H1 (cell line): ENCODE data around the gene CDH10. TPM values are rescaled to one million over a fixed set of nuclear protein-coding genes. Genes with fewer than 3 reads are reported as not detected.

Experiments
- CTCF ChIA-PET: fragments of 300-600 bp; sonication (Branson Sonifier 250); formaldehyde crosslinking; loops from one replicate; lab custom pipeline; 2021; ENCODE audit not compliant: partially characterized antibody; lab: Charles Lee
- POLR2A ChIA-PET: fragments of 300-600 bp; sonication (Branson Sonifier 250); formaldehyde crosslinking; loops from one replicate; lab custom pipeline; 2021; ENCODE audit warnings: inconsistent platforms; ENCODE audit not compliant: partially characterized antibody; lab: Charles Lee
- DNase-seq, 2 experiments: peaks; one replicate each; pipeline versions ENCODE4 v3.0.0 to v3.0.0-alpha.2; 2010 to 2022; ENCODE audit warnings: low spot score in 2 of 2, low read depth in 1 of 2, mixed read lengths in 1 of 2
- FAIRE-seq: peaks from 2 replicates; lab custom pipeline; 2011; peaks lifted over from hg19 to GRCh38; lab: Jason Lieb, UNC
- H2AFZ ChIP-seq: 2 replicates; pipeline ENCODE4 v1.8.1; 2012; ENCODE audit warnings: low read length, inconsistent platforms
- H2AK5ac ChIP-seq: 2 replicates; pipeline ENCODE4 v1.6.1; 2013; ENCODE audit warnings: low read depth, low read length
- H2BK120ac ChIP-seq: replicated peaks from 2 replicates; pipeline ENCODE3; 2013; ENCODE audit warnings: low read depth, low read length, inconsistent platforms
- H2BK12ac ChIP-seq: 2 replicates; pipeline ENCODE4 v1.6.1; 2013; ENCODE audit warnings: low read depth, low read length
- H2BK15ac ChIP-seq: 2 replicates; pipeline ENCODE4 v1.6.1; 2013; ENCODE audit warnings: low read length
- H2BK20ac ChIP-seq: 2 replicates; pipeline ENCODE4 v1.6.1; 2013; ENCODE audit warnings: low read length
- H2BK5ac ChIP-seq: 2 replicates; pipeline ENCODE4 v1.6.1; 2013; ENCODE audit warnings: low read depth, low read length
- H3K14ac ChIP-seq: 2 replicates; pipeline ENCODE4 v1.6.1; 2013; ENCODE audit warnings: inconsistent platforms; ENCODE audit not compliant: insufficient read length
- H3K18ac ChIP-seq: 2 replicates; pipeline ENCODE4 v1.6.1; 2013; ENCODE audit warnings: low read length; ENCODE audit errors: extremely low read depth
- H3K23ac ChIP-seq: 2 replicates; pipeline ENCODE4 v1.6.1; 2013; ENCODE audit warnings: inconsistent platforms; ENCODE audit not compliant: insufficient read length
- H3K23me2 ChIP-seq: 2 replicates; pipeline ENCODE4 v1.6.1; 2013; ENCODE audit warnings: low read depth, low read length
- H3K27ac ChIP-seq: 2 replicates; pipeline ENCODE4 v1.6.1; 2011; ENCODE audit warnings: low read depth, low read length, inconsistent platforms
- H3K27me3 ChIP-seq, 4 experiments: replicated peaks in 1 of 4; 1 replicate in 1 of 4; 2 replicates in 3 of 4; pipeline versions ENCODE4 v1.6.1 to v1.8.1; 2011 to 2013; ENCODE audit warnings: low read length in 3 of 4, mild to moderate bottlenecking in 3 of 4, inconsistent platforms in 2 of 4, mixed read lengths in 2 of 4, moderate library complexity in 1 of 4; ENCODE audit not compliant: control insufficient read depth in 3 of 4, insufficient read depth in 3 of 4; ENCODE audit errors: extremely low read depth in 1 of 4
- H3K36me3 ChIP-seq, 4 experiments: 2 replicates each; pipeline versions ENCODE4 v1.6.1 to v1.8.1; 2011 to 2013; ENCODE audit warnings: mild to moderate bottlenecking in 4 of 4, low read length in 3 of 4, moderate library complexity in 2 of 4, control low read depth in 1 of 4, inconsistent platforms in 1 of 4; ENCODE audit not compliant: insufficient read depth in 4 of 4, control insufficient read depth in 2 of 4
- H3K4ac ChIP-seq: replicated peaks from 2 replicates; pipeline ENCODE3; 2013; ENCODE audit warnings: low read length, low read depth, mixed read lengths, inconsistent platforms; ENCODE audit not compliant: insufficient read length
- H3K4me1 ChIP-seq, 4 experiments: replicated peaks in 1 of 4; 1 replicate in 1 of 4; 2 replicates in 3 of 4; pipeline versions ENCODE4 v1.6.1 to v1.8.1; 2011 to 2013; ENCODE audit warnings: low read length in 3 of 4, inconsistent platforms in 2 of 4, mixed read lengths in 1 of 4; ENCODE audit not compliant: insufficient read depth in 4 of 4, control insufficient read depth in 3 of 4
- H3K4me2 ChIP-seq, 2 experiments: 2 replicates each; pipeline versions ENCODE4 v1.6.1 to v1.8.1; 2011 to 2013; ENCODE audit warnings: low read depth in 2 of 2, low read length in 2 of 2, control low read depth in 1 of 2, inconsistent platforms in 1 of 2, mild to moderate bottlenecking in 1 of 2; ENCODE audit not compliant: insufficient read depth in 1 of 2
- H3K4me3 ChIP-seq, 4 experiments: fragments of 200-600, 300-600 bp in 1 of 4; sonication (generic), shearing (Covaris generic), sonication (Bioruptor Twin) in 1 of 4; 2 replicates each; pipeline versions ENCODE4 v1.5.1 to v1.8.1; 2011 to 2016; ENCODE audit warnings: low read length in 4 of 4, low read depth in 3 of 4, control low read depth in 2 of 4, inconsistent platforms in 2 of 4, mild to moderate bottlenecking in 2 of 4, mixed read lengths in 1 of 4, moderate library complexity in 1 of 4; ENCODE audit not compliant: insufficient read depth in 2 of 4; ENCODE audit errors: extremely low read depth in 1 of 4
- H3K56ac ChIP-seq: replicated peaks from 2 replicates; pipeline ENCODE3; 2013; ENCODE audit warnings: low read depth, mild to moderate bottlenecking, mixed read lengths, low read length, inconsistent platforms; ENCODE audit not compliant: insufficient read length
- H3K79me1 ChIP-seq: 2 replicates; pipeline ENCODE4 v1.6.1; 2013; ENCODE audit warnings: low read depth, low read length, control low read depth
- H3K79me2 ChIP-seq, 2 experiments: 2 replicates each; pipeline versions ENCODE4 v1.6.1 to v1.8.1; 2012 to 2013; ENCODE audit warnings: low read length in 2 of 2, mild to moderate bottlenecking in 2 of 2, inconsistent platforms in 1 of 2; ENCODE audit not compliant: insufficient read depth in 2 of 2, control insufficient read depth in 1 of 2
- H3K9ac ChIP-seq, 4 experiments: replicated peaks in 1 of 4; 1 replicate in 1 of 4; 2 replicates in 3 of 4; pipeline versions ENCODE4 v1.6.1 to v1.8.1; 2011 to 2013; ENCODE audit warnings: low read depth in 3 of 4, low read length in 3 of 4, control low read depth in 2 of 4, mild to moderate bottlenecking in 2 of 4, moderate library complexity in 2 of 4, inconsistent platforms in 1 of 4; ENCODE audit errors: extremely low read depth in 1 of 4
- H3K9me3 ChIP-seq, 2 experiments: 2 replicates each; pipeline versions ENCODE4 v1.6.1 to v1.8.1; 2012 to 2013; ENCODE audit warnings: mild to moderate bottlenecking in 2 of 2, moderate library complexity in 2 of 2, control low read depth in 1 of 2, inconsistent platforms in 1 of 2, low read depth in 1 of 2, low read length in 1 of 2, mixed read lengths in 1 of 2; ENCODE audit not compliant: insufficient read depth in 2 of 2
- H4K20me1 ChIP-seq, 2 experiments: replicated peaks in 1 of 2; 2 replicates each; pipeline versions ENCODE3 to v1.8.1; 2011 to 2013; ENCODE audit warnings: inconsistent platforms in 2 of 2, low read length in 2 of 2, mild to moderate bottlenecking in 1 of 2; ENCODE audit not compliant: insufficient read depth in 2 of 2, control insufficient read depth in 1 of 2
- H4K5ac ChIP-seq: 2 replicates; pipeline ENCODE4 v1.6.1; 2013; ENCODE audit warnings: low read length, low read depth, mixed read lengths, inconsistent platforms; ENCODE audit not compliant: insufficient read length
- H4K8ac ChIP-seq: 2 replicates; pipeline ENCODE4 v1.8.0; 2013; ENCODE audit warnings: mild to moderate bottlenecking, moderate library complexity, low read length, inconsistent platforms; ENCODE audit not compliant: insufficient read depth; ENCODE audit errors: extremely low read depth
- H4K91ac ChIP-seq: replicated peaks from 2 replicates; pipeline ENCODE3; 2013; ENCODE audit warnings: low read length, mixed read lengths, inconsistent platforms; ENCODE audit not compliant: insufficient read length
- BRCA1 ChIP-seq: IDR thresholded peaks from 2 replicates; pipeline ENCODE4 v1.6.1; 2012; ENCODE audit warnings: low read depth, low read length, improper control_type of control experiment
- CBX8 ChIP-seq: fragments of 300-800, 300-1000 bp; sonication (generic); IDR thresholded peaks from 2 replicates; pipeline ENCODE4 v1.7.1; 2016; ENCODE audit warnings: low read depth, low read length, borderline replicate concordance
- CREB1 ChIP-seq: IDR thresholded peaks from 2 replicates; pipeline ENCODE4 v1.6.1; 2012; ENCODE audit warnings: inconsistent platforms
- EGR1 ChIP-seq: IDR thresholded peaks from 2 replicates; pipeline ENCODE4 v1.6.1; 2011; ENCODE audit warnings: low read depth, low read length, borderline replicate concordance
- EZH2 ChIP-seq: fragments of 200-600 bp; sonication (generic); IDR thresholded peaks from 2 replicates; pipeline ENCODE4 v1.7.1; 2012; ENCODE audit warnings: low read depth, mild to moderate bottlenecking, moderate library complexity, low read length, inconsistent platforms; ENCODE audit not compliant: severe bottlenecking
- KDM4A ChIP-seq: IDR thresholded peaks from one replicate; pipeline ENCODE4 v1.7.1; 2012; ENCODE audit warnings: low read depth, mild to moderate bottlenecking, moderate library complexity, low read length, inconsistent platforms; ENCODE audit not compliant: severe bottlenecking
- NRF1 ChIP-seq: IDR thresholded peaks from 2 replicates; pipeline ENCODE4 v1.6.1; 2011; ENCODE audit warnings: mild to moderate bottlenecking, low read depth, low read length, improper control_type of control experiment
- POU5F1 ChIP-seq: IDR thresholded peaks from 2 replicates; pipeline ENCODE4 v1.6.1; 2011; ENCODE audit warnings: low read depth, mild to moderate bottlenecking, low read length, moderate library complexity
- SAP30 ChIP-seq: fragments of 300-600 bp; sonication (generic); IDR thresholded peaks from 2 replicates; pipeline ENCODE4 v1.7.1; 2012; ENCODE audit warnings: low read length, moderate library complexity, mild to moderate bottlenecking, inconsistent platforms; ENCODE audit not compliant: insufficient read depth, insufficient replicate concordance
- SIN3A ChIP-seq, 2 experiments: IDR thresholded peaks in 1 of 2; conservative IDR thresholded peaks in 1 of 2; 2 replicates each; pipeline ENCODE4 v1.6.1; 2011 to 2012; ENCODE audit warnings: low read length in 2 of 2, improper control_type of control experiment in 1 of 2, low read depth in 1 of 2, mild to moderate bottlenecking in 1 of 2
- SUZ12 ChIP-seq: fragments of 200-600 bp; sonication (generic); IDR thresholded peaks from 2 replicates; pipeline ENCODE4 v1.6.1; 2012; ENCODE audit warnings: mild to moderate bottlenecking, inconsistent platforms, low read length, moderate library complexity, mixed read lengths
- WGBS, 2 experiments: shearing (Covaris generic) in 1 of 2; methylation state at CpG; one replicate each; pipeline versions ENCODE4 v1.1.6 to v1.1.7; 2013 to 2015; ENCODE audit warnings: low lambda C conversion rate in 2 of 2, mixed read lengths in 2 of 2, inconsistent platforms in 1 of 2, low coverage in 1 of 2, missing lambda C conversion rate in 1 of 2; ENCODE audit not compliant: insufficient replicate concordance in 2 of 2, insufficient coverage in 1 of 2, insufficient read length in 1 of 2; ENCODE audit errors: extremely low coverage in 1 of 2, missing lambda C conversion rate in 1 of 2; 5-methylcytosine and 5-hydroxymethylcytosine counted together
- polyA plus RNA-seq, 7 experiments: library from polyadenylated mRNA; depleted of rRNA in 3 of 7; stranded (reverse) in 5 of 7; unstranded in 2 of 7; fragments of >200 nt in 5 of 7; fragments of 200-250 nt in 2 of 7; gene quantifications; 1 replicate in 5 of 7; 2 replicates in 1 of 7; 4 replicates in 1 of 7; pipeline versions ENCODE4 v1.2.1 to v1.2.3, GENCODE V29; 2011 to 2013; ENCODE audit warnings: missing spikeins in 2 of 7, mixed read lengths in 2 of 7
- total RNA-seq: library from RNA; stranded (reverse); fragmentation: NEBNext Ultra II Directional; extraction: Animal tissue kit (Norgen Biotek cat#: 25700); gene quantifications from 2 replicates; pipeline ENCODE4 v1.2.1, GENCODE V29; 2021

The CDH10 gene
- total and polyA plus RNA-seq, 2 of the 8 experiments (the other 6 are each of a cell fraction or from before 2014, with no cell fraction given): 0.11 TPM; not detected in 1

DNA sequence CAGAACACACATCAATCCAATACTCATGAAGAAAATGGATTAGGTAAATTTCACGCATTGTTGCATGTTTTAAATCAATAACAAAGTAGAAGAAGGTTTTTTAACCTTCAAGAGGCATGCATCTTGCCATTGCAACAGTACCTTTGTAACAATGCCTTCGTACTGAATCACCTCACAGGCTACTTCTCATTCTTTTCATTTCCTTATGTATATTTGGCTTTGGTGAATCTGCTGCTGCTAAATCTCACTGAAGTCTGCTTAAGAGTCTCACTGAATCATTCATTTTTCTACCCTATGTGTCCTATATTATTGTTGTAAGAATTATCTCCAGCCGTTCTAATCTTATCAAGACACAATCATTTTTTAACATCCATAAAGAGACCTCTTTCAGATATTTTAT lies 152.5 kb downstream of the CDH10 start:
- Histone ChIP-seq H4K20me1 (no peaks in the 10 kb centered on the region), H3K4me1 (no peaks in the 10 kb centered on the region), H3K23me2 (no peaks in the 10 kb centered on the region), H4K91ac (no peak overlapping the region), H2AK5ac (no peak overlapping the region), H3K9ac (no peak overlapping the region), H4K8ac (no peak overlapping the region), H3K14ac (no peak overlapping the region), H3K27ac (no peak overlapping the region; the same call in 1 of the 2 replicates), H3K56ac (no peak overlapping the region), H3K79me2 (no peaks in the 10 kb centered on the region), H2BK12ac (no peak overlapping the region), H2BK120ac (no peak overlapping the region), H2AFZ (peak overlapping the region; percentile 92), H3K23ac (no peak overlapping the region), H3K27me3 (no peaks in the 10 kb centered on the region), H3K79me1 (no peaks in the 10 kb centered on the region), H3K4me2 (no peak overlapping the region), H3K4ac (no peak overlapping the region), H2BK20ac (no peak overlapping the region), H3K4me3 (no peak overlapping the region), H4K5ac (no peak overlapping the region), H3K36me3 (no peaks in the 10 kb centered on the region), H2BK5ac (no peak overlapping the region), H3K18ac (no peak overlapping the region), H2BK15ac (no peak overlapping the region), H3K9me3 (no peaks in the 10 kb centered on the region)
- TF ChIP-seq KDM4A (no peak), SUZ12 (no peak), SIN3A (conservative IDR thresholded peaks at IDR 0.05 in 1 of 2, IDR thresholded peaks at IDR 0.05 in 1 of 2; ENCODE audit: low read depth in 1 of 2, low read length in 2 of 2) (no peak), CREB1 (no peak), NRF1 (no peak), BRCA1 (no peak), SAP30 (no peak), CBX8 (no peak), EZH2 (no peak), POU5F1 (no peak), EGR1 (no peak)
- FAIRE-seq (no peak), DNase-seq (no peak)
- WGBS, 2 experiments: 91% methylated on average over 3 of the region's 3 CpGs; no CpG with 5 or more reads in 1 of the 2 experiments
- POLR2A ChIA-PET: no interaction called here
- CTCF ChIA-PET: no interaction called here
